Measurements from ENCODE around the gene ABL2.

ABL2 gene

DNA sequence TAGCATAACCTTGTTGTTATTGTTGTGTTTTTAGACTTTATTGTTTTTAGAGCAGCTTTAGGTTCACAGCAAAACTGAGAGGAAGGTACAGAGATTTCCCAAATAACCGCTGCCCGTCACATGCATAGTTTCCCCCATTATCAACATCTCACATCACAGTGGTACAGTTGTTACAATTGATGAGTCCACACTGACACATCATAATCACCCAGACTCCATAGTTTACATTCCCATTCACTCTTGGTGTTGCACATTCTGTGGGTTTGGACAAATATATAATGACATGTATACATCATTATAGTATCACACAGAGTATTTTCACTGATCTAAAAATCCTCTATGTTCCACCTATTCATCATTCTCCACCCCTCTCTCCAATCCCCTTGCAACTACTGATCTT is 173.5 kb downstream of the ABL2 start:
- TF ChIP-seq, protein P1, sequence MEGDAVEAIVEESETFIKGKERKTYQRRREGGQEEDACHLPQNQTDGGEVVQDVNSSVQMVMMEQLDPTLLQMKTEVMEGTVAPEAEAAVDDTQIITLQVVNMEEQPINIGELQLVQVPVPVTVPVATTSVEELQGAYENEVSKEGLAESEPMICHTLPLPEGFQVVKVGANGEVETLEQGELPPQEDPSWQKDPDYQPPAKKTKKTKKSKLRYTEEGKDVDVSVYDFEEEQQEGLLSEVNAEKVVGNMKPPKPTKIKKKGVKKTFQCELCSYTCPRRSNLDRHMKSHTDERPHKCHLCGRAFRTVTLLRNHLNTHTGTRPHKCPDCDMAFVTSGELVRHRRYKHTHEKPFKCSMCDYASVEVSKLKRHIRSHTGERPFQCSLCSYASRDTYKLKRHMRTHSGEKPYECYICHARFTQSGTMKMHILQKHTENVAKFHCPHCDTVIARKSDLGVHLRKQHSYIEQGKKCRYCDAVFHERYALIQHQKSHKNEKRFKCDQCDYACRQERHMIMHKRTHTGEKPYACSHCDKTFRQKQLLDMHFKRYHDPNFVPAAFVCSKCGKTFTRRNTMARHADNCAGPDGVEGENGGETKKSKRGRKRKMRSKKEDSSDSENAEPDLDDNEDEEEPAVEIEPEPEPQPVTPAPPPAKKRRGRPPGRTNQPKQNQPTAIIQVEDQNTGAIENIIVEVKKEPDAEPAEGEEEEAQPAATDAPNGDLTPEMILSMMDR (conservative IDR thresholded peaks at IDR 0.05): no peak
- H3K27ac ChIP-seq: no peak overlapping the region

- H3K27ac ChIP-seq: no peak overlapping the region
- TF ChIP-seq, protein P1 (conservative IDR thresholded peaks at IDR 0.05): no peak
These were observed 176.0 kb downstream of the ABL2 start for GRCh38 chr1:179053486-179053885.

DNA sequence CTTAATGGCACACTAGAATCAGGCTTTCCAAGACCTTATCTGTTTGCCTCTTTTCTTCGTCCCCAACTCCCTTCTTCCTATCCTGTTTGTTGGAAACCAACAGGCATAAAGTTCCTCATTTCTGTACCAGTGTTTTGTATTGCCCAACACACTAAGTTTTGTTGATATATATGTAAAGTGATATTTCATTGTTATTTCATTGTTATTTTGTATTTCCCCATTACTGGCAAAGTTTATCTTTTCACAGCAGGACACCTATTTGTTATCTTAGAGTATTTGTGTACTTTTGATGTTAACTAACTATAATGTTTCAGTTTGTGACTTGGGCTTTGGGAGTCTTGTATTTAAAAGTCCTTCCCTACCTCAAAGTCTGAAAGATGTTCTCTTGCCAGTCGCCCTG is 176.7 kb downstream of the ABL2 start:
- H3K27ac ChIP-seq: no peak overlapping the region
- TF ChIP-seq, protein P1 (conservative IDR thresholded peaks at IDR 0.05): no peak

Data from VCaP (cell line).